ENCODE results near the gene IRF4. TPM values are rescaled to one million over a fixed set of nuclear protein-coding genes. Genes with fewer than 3 reads are reported as not detected.

Gene IRF4
- polyA plus RNA-seq, 1 of the 3 experiments (the other 2 are of a cell fraction) = not detected

GRCh38 chr6:451847-452246 lies 60.3 kb downstream of the IRF4 start:
- 61% methylated on average over 7 of the region's 8 CpGs for WGBS (ENCODE audit: low lambda C conversion rate)
- Histone ChIP-seq H4K20me1 (ENCODE audit: insufficient read depth) (no peaks in the 10 kb centered on the region), H3K9me3 (no peaks in the 10 kb centered on the region), H3K9ac (no peak overlapping the region), H3K4me2 (no peak overlapping the region), H3K4me3 (ENCODE audit: low read depth in 2 of 2, low read length in 1 of 2) (no peak overlapping the region), H3K27me3 (ENCODE audit: insufficient read depth) (peaks cover 59% of the 10 kb centered on the region; the same call in 1 of the 2 replicates), H3F3A (replicated peaks; ENCODE audit: insufficient read depth) (no peaks in the 10 kb centered on the region), H2AFZ (ENCODE audit: low read depth) (no peak overlapping the region), H3K9me2 (no peaks in the 10 kb centered on the region; the same call in 1 of the 2 replicates), H3K79me2 (ENCODE audit: insufficient read depth) (no peaks in the 10 kb centered on the region), H3K27ac (ENCODE audit: low read depth in 2 of 2, low read length in 1 of 2) (no peak overlapping the region), H3K36me3 (replicated peaks in 1 of 2; ENCODE audit: control insufficient read depth in 1 of 2, insufficient read depth in 2 of 2, low read length in 1 of 2) (no peaks in the 10 kb centered on the region), H3K4me1 (ENCODE audit: control insufficient read depth in 1 of 2, insufficient read depth in 2 of 2, low read depth in 1 of 2, low read length in 1 of 2) (no peaks in the 10 kb centered on the region; a peak in 1 of 4 replicates)
- TF ChIP-seq FOXJ3 (CRISPR knock-in tag; IDR thresholded peaks at IDR 0.05) = no peak
- no peak for TF ChIP-seq GATA2 (CRISPR knock-in tag; IDR thresholded peaks at IDR 0.05)
- TF ChIP-seq SIN3A (IDR thresholded peaks at IDR 0.05; ENCODE audit: borderline replicate concordance, low read depth, low read length) = no peak
- TF ChIP-seq TCF12 (IDR thresholded peaks at IDR 0.05) = no peak
- TF ChIP-seq EZH2phosphoT487 (IDR thresholded peaks at IDR 0.05; ENCODE audit: borderline replicate concordance, low read depth) = no peak
- no peak for TF ChIP-seq CHD2 (IDR thresholded peaks at IDR 0.05; ENCODE audit: low read length, partially characterized antibody)
- TF ChIP-seq RXRA (IDR thresholded peaks at IDR 0.05; ENCODE audit: borderline replicate concordance, low read depth) = no peak
- TF ChIP-seq NFIC (IDR thresholded peaks at IDR 0.05; ENCODE audit: borderline replicate concordance) = no peak
- no peak for TF ChIP-seq YY1 (IDR thresholded peaks at IDR 0.05; ENCODE audit: low read depth)
- no peak for TF ChIP-seq FOSL2 (IDR thresholded peaks at IDR 0.05; ENCODE audit: borderline replicate concordance, low read depth)
- no peak for TF ChIP-seq MAX (IDR thresholded peaks at IDR 0.05; ENCODE audit: low read depth)
- ChIA-PET POLR2A (no interaction called here), CTCF (interaction anchor here (1.5 kb wide), 1 partner anchor 235 kb away, joined by 4 read pairs; no protein-coding TSS in a partner anchor)
- no peak for DNase-seq

GRCh38 chr6:452301-453067 lies 60.9 kb downstream of the IRF4 start:
- DNase-seq = no peak
- no peaks in the 10 kb centered on the region for H4K20me1 ChIP-seq (ENCODE audit: insufficient read depth)
- ChIA-PET POLR2A (no interaction called here), CTCF (interaction anchor here (1.0 to 1.5 kb wide), 2 partner anchors 38 to 235 kb away, joined by 3 to 4 read pairs; no protein-coding TSS in a partner anchor)
- no peak overlapping the region for H2AFZ ChIP-seq (ENCODE audit: low read depth)
- no peaks in the 10 kb centered on the region for H3K79me2 ChIP-seq (ENCODE audit: insufficient read depth)
- H3K27me3 ChIP-seq (ENCODE audit: insufficient read depth) = peaks cover 55% of the 10 kb centered on the region; the same call in 1 of the 2 replicates
- H3K4me2 ChIP-seq = no peak overlapping the region
- H3K9me2 ChIP-seq = no peaks in the 10 kb centered on the region; the same call in 1 of the 2 replicates
- no peaks in the 10 kb centered on the region for H3F3A ChIP-seq (replicated peaks; ENCODE audit: insufficient read depth)
- H3K9me3 ChIP-seq = no peaks in the 10 kb centered on the region
- no peak overlapping the region for H3K27ac ChIP-seq (ENCODE audit: low read depth in 2 of 2, low read length in 1 of 2)
- TF ChIP-seq SMC3 (IDR thresholded peaks at IDR 0.05; ENCODE audit: low read depth, low read length) (no peak), RCOR1 (IDR thresholded peaks at IDR 0.05; ENCODE audit: low read length) (no peak), RXRA (IDR thresholded peaks at IDR 0.05; ENCODE audit: borderline replicate concordance, low read depth) (no peak), JUND (IDR thresholded peaks at IDR 0.05) (no peak), USF1 (IDR thresholded peaks at IDR 0.05; ENCODE audit: borderline replicate concordance, low read depth) (no peak), SIN3A (IDR thresholded peaks at IDR 0.05; ENCODE audit: borderline replicate concordance, low read depth, low read length) (no peak)
- no peak overlapping the region for H3K4me3 ChIP-seq (ENCODE audit: low read depth in 2 of 2, low read length in 1 of 2)
- no peak overlapping the region for H3K9ac ChIP-seq
- 3% methylated on average over 5 of the region's 9 CpGs for WGBS (ENCODE audit: low lambda C conversion rate)
- no peaks in the 10 kb centered on the region for H3K36me3 ChIP-seq (replicated peaks in 1 of 2; ENCODE audit: control insufficient read depth in 1 of 2, insufficient read depth in 2 of 2, low read length in 1 of 2)
- no peaks in the 10 kb centered on the region; a peak in 1 of 4 replicates for H3K4me1 ChIP-seq (ENCODE audit: control insufficient read depth in 1 of 2, insufficient read depth in 2 of 2, low read depth in 1 of 2, low read length in 1 of 2)

Data from SK-N-SH (cell line).